ENCODE data around the gene WDFY2.

The WDFY2 gene

DNA sequence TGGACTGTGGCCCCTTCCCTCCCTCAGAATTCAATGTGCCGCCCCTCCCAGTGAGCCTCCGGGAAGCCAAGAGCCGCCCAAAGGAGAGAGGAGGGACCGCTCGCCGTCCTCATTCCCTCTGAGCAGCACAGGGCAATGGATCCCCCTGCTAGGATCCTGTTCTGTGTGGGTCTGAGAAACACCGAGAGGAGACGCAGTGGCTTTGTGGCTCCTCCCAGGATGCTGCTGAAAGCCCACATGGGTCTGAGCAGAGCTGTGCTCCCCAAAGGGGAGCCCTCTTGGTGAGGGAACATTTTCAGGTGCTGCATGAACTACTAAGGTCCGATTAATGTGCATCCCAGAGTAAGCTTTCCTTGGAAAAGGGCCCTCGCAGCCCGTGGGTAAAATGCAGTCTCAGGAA, 189.3 kb downstream of the WDFY2 start:
- DNase-seq = no peak

DNA sequence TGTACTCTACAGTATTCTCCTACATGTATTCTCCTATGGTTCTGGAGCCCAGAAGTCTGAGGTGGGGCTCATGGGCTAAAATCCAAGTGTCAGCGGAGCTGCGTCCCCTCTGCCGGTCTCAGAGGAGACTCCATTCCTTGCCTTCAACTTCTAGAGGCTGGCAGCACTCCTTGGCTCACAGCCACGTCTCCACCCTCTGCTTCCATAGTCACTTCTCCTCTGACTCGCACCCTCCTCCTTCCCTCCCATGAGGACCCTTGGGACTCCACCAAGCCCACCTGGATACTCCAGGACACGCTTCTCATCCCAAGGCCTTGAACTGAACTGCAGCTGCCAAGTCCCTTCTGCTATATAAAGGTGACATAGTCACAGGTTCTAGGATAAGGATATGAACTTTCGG, 191.9 kb downstream of the WDFY2 start:
- no peak for DNase-seq

DNA sequence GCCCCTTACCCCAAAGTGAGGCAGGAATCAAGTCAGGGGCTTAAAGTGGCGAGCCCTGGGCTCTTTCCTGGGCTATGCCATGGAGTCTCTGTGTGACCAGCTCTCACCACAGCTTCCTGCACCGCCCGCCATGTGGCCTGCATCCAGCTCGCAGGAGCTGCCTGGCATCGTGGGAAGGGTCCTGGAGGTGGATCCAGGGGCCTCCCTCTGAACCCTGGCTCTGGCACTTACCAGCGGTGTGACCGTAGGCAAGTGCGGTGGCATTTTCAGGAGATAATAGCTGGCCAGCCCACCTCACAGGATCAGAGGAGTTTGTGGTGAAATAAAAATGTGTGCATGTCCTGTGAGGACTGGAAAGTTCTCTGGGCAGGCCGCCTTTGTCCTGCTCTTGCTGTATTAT, 193.7 kb downstream of the WDFY2 start:
- no peak for DNase-seq

DNA sequence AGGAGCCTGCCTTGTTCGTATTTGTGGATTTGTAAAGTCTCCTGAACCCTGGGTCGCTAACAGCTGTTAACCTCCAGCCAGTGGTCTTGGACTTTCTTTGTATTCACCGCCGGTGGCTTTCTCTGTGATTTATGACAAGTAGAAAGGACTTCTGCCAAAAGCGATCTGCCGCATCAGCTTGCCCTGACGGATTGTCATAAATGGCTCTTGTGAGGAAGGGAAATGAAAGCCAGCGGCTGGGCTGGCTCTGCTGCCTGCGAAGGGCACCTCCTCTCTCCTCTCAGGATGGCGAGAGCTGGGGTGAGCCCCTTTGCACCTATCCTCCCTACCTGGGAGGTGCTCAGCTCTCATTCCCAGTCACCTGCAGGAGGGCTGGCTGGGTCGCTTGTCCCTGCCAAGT, 194.1 kb downstream of the WDFY2 start:
- DNase-seq = no peak

DNA sequence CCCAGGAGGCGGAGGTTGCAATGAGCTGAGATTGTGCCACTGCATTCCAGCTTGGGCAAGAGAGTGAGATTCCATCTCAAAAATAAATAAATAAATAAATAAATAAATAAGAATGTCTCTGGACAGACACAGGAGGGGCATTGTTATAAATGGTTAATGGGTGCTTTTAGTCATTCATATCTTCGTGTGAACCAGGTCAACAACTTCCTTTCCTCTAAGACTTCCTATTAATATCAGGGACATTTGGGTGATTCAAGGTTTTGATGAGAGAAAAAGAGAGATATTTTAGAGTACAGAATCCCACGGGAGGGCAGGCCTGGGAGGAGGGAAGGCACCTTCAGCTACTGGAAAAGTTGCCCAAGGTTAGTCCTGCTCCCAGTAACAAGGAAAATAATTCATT, 195.8 kb downstream of the WDFY2 start:
- no peak for DNase-seq

DNA sequence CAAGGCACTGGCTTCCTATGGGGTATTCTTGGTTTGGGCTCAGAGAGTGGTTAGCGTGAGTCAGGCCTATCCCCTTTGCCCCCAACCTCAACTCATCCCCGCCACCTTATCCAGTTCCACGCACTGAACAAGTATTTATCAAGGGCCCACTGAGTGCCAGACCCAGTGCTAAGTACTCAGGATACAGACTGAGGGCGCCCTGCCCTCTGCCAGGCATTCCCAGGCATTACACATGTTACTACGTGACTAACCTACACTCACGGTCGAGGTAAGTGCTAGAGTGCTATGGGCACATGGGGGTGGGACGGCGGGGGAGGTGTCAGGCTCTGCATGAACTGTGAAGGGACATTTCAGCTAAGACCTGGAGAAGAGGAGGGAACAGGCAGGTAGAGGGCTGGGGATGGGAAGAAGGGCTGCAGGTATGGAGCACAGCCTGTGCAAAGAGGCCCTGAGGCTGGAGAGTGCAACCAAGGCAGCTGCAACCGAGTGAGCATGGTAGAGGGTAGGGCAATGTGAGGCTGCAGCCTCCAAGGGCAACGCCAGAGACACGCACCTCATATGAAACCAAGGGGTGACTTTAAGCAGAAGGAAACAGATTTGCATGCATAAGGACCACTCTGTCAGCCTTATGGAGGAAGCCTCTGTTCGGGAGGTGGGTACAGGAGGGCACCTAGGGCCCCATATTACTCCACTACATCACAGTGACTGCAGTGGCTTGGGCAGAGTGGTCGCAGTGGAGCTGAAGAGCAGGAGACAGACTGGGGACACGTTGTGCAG, 197.2 kb downstream of the WDFY2 start:
- DNase-seq = no peak

DNA sequence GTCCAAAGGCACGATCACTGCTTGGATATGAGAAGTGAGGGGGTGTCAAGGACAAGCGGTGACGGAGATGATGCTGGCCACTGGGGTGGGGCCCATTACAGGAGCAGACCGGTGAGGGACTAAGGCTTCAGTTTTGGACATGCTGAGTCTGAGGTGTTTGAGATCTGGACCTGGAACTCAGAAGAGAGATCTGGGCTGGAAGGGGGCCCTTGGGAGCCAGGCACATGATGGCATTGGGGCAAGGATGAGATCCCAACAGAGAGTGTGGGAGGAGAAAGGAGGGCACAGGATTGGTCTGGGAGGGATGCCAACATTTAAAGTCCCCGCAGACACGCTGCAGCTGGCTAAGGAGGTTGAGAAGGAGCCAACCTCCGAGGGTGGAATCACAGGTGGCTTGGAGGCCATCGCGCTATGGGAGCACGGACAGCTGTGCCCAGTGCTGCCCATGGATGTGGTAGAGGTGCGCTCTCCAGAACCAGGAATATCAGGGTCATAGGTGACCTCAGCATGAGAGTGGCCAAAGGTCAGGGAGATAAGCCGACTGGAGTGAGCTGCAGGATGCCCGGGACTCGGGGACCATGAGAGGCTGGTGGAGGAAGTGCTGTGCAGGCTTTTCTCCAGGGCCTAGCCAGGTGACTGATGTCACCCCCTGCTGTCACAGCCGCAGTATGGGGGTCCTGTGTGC, 197.9 kb downstream of the WDFY2 start:
- DNase-seq = no peak

DNA sequence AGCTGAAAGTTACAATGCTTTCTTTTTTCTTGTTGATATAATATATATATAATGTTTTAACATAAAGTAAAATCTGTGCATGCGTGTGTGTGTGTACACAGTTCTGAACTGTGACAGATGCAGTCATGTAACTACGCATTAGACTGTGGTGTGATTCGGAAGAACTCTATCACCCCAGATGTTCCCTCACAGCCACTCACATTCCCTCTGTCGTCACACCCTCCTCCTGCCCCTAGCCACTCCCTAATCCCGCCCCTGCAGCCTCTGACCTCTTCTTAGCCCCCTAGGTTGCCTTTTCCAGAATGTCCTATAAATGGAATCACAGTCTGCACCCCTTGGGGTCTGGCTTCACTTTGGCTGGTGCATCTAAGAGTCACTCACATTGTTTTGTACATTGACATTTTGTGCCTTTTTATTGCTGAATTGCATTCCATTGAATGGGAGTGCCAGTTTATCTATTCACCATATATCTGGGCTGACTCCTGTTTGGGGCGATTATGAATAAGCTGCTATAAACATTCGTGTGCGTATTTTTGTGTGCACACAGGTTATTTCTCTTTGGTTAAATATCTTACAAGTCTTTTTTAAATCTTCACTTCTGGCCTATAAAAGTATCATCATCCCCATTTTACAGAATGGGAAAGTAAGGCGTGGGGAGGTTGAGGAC, 199.3 kb downstream of the WDFY2 start:
- no peak for DNase-seq

DNA sequence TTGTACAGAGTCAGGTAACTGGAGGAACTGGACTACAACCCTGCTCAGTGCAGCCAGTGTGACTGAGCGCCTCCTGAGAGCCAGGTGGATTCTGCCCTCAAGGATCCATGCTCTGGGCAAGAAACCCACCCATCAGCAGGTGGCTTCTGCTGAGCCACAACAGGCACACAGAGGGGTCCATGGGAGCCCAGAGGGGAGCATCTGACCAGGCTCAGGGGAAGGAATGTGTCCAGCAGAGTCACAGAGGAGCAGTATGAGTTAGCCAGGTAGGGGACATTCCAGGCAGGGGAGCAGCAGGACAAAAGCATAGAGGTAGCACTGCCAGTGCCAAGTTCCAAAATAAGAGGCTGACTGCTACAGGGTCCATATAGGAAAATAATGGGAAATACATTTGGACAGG, 199.8 kb downstream of the WDFY2 start:
- no peak for DNase-seq

DNA sequence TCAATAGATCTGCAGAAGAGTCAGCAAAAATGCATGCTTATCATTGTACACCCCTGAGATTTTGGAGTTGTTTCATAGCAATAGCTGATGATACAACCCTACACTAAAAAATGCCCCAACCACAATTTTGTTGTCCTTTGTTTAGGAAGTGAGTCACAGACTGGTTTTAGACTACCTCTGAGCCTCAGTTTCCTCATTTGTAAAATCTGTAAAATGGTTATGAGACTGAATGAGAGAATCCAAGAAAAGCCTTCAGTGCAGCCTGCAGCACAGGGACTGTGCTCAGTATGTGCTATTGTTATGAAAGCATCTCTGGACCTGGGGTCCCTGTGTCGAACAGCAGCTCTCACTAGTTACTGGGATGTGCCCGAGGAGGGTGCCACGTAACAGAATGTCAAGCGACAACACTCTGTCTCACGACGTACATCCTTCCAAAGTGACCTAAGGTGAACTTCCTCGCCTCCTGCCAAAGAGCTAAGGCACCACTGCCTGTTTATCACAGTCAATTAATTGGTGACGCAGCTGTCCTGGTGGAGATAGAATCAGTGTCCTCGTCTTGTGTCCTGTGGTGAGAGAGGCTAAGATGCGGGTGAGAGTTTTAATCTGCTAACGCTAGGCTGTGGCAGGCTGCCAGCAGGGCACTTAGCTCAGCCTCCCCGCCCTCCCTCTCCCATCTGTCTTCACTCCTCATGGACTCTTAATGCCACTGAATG, 201.6 kb downstream of the WDFY2 start:
- no peak for DNase-seq

DNA sequence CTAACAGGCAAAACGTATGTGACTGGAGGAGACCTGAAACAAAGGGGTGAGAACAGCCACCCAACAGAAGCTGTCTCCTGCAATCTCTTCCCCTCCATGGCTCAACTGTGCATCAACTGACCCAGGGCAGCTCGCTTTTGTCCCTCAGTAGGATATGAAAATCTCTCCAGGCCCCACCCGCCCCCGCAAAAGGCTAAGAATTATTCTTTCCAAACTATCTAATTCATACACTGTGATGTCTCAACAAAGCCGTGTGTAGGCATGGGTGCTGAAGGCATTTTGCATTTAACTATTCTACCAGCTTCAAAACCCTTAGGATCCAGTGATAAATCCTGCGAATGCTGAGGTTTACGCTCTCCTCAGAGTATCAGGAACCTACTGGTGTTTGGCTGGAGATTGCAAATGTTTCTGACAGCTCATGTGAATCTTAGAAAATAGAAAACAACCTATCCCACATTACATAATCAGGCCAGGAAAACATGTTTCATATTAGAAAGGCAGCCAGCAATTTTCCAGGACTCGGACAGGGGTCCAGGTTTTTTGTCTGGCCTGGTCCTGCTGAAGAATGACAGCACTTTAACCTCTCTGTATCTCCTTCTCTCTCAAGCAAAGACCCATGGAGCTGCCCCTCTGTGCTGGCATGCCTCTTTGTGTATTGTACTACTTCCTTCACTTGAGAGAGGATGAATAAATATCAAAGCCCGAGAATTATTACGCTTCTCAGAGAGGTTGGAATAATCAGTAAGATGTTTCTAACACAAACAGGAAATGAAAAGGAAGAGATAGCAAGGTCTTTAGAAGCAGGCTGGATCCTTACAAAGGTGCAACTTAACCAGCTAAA, 202.4 kb downstream of the WDFY2 start:
- no peak for DNase-seq

DNA sequence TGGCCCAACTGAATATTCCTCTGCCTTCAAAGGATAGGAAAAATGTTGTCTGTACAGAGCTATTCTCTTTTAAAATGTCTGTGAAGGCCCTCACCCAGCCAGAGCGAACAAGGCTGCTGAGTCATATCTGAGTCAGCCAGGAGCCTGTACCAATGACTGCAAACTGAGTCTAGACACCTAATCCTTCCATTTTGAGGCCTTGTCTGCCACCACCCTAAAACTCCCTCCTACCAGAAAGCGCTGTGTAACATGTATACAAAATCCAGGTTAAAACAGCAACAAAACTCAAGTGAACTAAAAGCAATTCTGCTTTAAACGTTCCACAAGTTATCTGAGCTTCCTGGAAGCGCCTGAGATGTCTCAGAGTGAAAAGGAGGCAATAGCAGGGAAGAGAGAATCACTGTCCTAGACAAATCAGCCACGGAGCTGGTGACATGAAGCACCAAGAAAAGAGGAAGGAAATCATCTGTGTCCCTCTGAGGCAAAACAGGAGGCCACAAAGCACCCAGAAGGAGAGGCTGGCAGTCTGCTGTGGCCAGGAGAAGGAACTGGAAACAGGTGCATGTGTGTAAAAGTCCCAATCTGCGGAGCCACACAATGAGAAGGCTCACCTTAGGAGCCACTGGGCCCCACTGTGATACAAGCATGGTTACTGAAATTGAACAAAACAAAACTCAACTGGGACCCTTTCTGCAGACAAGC, 209.5 kb downstream of the WDFY2 start:
- DNase-seq = peak; percentile 90

DNA sequence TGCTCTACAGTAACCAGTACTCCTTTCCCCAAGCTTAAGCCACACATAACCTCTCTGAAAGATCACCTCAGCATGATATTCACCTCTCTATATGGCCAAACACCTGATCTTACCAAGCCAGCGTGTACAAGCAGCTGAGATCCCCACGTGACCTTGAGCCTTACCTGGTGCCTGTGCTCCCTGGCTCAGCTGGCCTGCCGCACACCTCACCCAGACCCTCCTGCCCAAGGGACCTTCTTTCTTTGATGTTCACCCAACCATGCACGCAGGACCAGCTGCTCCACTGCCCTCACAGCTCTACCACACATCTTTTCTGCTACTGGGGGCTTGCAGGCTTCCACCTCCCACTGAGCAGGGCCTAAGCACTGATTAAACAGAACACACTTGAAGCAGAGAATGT, 210.7 kb downstream of the WDFY2 start:
- no peak for DNase-seq

DNA sequence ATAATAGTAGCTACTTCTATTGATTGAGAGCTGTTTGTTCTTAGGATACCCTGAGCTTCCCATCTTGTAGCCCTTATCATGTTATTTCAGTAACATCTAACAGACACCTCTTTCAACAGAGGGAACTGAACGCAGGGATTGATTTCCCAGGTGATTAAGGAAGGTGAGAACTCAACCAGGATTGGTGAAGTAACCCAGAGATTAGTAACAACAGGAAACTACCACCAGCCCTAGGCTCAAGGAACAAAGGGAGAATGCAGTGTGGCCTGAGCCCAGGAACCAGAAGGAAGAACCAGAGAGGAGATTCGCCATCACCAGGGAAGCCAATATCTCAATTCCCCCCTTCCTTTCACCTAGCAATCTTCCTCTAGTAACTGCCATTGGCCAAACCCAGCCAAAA, 211.2 kb downstream of the WDFY2 start:
- no peak for DNase-seq

DNA sequence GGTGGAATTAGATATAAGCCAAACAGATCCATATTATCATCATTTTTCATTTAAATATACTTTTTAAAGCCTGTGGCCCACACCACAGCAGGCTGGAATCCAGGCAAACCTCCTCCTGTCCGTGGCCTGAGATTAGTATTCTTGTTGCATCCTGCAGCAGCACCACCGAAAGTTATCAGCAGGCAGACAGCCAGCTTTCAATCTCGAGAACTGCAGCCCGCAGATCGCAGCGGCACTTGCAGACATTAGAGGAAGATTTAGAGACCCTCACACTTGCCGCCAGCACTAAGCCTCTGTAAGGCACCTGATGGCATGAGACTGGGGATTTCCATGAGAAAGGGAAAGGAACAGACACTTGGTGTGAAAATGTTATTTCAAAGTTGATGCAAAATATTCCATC, 212.3 kb downstream of the WDFY2 start:
- no peak for DNase-seq

DNA sequence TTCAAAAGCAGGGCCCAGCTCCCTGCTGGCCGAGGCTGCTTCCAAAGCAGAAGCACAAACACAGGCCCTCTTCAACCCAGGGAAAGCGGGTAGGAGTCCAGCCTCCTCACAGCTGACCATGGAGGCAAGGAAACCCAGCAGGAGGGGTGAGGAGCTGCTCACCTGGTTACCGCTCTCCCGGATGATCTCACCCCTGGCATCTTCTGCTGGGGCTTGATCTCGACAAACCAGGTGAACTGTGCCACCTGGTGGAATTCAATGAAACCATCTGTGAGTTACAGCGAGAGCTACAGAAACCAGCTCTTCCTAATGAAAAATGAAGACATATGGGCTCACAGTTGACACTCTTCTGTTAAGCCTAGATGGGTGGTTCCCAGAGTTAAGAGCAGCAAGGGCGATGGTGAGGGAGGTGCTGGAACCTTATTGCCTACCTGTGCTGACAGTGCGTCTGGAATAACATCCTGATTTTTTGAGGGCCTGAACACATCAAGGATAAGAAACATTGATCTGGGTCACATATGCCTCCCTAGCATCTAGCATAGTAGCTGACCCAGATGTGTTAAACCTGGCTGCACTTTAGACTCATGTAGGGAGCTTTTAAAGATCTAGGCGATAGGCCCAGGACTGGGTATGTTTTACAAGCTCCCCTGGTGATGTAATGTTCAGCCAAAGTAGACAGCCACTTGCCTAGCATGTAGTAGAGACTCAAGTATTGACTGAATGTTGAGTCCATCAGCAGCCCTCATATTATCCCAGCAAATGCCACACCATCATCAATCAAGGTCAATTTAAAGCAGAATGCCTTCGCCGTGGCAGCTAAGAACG, 213.6 kb downstream of the WDFY2 start:
- peak; percentile 84 for DNase-seq

DNA sequence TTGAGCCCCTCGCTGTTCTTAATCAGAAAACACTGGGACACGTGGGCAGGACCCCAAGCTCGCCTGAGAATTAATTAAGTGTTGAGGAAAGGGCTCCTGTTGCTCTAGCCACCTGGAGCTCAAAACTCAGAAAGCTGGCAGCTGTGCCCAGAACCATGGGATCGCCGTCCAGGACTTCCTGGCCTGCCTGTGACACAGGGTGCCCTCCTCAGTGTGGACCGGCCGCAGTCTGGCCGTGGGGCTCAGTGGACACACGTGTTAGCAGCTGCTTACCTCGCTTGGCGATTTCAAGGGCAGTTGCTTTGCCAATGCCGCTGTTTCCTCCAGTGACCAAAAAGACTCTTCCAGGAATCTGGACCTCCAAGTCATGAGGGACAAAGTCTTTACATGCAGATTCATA, 215.0 kb downstream of the WDFY2 start:
- DNase-seq = no peak

DNA sequence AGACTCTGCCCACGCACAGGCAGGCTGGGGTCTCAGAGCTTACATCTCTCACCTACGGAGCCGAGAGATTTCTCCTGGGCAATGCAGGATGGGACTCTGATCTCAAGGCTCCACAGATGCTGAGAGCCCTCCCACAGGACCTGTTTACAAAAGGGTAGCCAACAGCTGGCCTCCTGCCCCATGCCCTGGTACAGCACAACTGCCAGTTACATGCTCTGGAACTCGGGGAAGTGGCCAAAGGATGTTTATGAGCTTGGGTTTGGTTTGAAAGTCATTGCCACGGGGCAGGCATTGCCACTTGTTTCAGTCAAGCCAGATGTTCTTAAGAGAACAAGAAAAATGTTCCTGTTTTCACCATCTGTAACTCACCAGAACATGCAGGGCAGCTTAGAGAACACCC, 216.2 kb downstream of the WDFY2 start:
- DNase-seq = no peak

DNA sequence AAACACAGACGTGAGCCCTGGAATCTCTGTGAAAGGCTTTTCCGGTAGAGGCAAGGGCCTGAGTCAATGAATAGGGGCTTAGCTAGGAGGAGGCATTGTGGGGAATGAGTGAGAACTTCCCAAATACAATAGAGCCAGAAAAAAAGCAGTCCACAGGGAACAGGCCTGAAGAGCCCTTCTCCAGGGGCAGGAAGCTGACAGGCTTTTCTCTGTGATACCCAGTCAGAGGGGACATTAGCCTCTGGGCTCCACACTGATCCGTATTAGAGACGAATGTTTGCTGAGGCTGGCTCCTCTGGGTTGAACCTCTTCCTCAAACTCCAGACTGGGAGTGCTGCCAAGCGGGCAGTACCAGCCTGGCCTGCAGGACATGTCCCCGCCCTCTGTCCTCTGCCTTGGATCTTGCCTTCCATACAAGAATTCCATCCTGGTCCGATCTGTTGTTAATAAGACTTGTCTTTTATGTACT, 217.4 kb downstream of the WDFY2 start:
- no peak for DNase-seq

DNA sequence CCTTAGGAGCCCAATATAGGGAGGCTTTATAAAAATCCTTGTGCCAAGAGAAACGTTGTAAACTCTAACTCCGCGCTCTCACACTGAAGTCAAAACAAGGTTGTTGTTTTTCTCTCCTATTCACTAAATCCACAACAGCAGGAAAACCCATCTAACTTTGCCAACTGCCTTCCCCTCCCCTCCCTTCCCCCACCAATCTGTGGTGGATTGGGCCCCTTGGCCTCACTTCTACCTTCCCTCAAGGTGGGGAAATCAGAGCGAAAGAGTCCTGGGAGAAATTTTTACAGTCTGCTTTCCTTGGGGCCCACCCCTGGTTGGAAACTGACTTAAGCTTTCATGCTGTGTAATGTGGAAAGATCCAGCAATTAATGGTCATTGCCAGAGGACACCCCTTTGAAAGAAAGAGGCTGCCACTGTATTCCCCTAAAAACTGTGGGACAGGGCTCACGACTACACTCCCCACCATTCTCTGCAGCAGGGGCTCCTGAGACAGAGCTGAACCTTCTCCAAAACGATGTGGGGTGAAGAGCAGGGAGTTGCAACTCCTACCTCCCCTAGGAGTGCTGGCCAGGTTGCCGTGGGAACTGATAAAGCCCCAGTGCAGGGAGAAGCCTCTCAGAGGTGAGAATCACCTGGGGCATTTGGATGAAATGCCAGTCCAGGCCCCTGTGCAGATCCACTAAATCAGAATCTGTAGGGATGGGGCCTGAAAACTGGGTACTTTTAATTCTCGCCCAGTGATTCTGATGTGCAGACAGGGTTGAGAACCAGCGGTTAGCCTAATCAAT, 218.6 kb downstream of the WDFY2 start:
- no peak for DNase-seq
